22Rv1 (cell line): Measurements from ENCODE around the gene ZDHHC11B.

Experiments
- H3K27ac ChIP-seq: fragments of 450-650 bp; 2 replicates; pipeline ENCODE4 v1.5.1; 2017
- ZFX ChIP-seq: fragments of 450-650 bp; IDR thresholded peaks from 2 replicates; pipeline ENCODE4 v1.6.1; 2017; ENCODE audit warnings: antibody characterized with exemption, borderline replicate concordance
- TF ChIP-seq, protein P1 (sequence below): fragments of 450-650 bp; IDR thresholded peaks from 2 replicates; pipeline ENCODE4 v1.5.1; 2017; ENCODE audit warnings: mild to moderate bottlenecking

Gene ZDHHC11B

DNA sequence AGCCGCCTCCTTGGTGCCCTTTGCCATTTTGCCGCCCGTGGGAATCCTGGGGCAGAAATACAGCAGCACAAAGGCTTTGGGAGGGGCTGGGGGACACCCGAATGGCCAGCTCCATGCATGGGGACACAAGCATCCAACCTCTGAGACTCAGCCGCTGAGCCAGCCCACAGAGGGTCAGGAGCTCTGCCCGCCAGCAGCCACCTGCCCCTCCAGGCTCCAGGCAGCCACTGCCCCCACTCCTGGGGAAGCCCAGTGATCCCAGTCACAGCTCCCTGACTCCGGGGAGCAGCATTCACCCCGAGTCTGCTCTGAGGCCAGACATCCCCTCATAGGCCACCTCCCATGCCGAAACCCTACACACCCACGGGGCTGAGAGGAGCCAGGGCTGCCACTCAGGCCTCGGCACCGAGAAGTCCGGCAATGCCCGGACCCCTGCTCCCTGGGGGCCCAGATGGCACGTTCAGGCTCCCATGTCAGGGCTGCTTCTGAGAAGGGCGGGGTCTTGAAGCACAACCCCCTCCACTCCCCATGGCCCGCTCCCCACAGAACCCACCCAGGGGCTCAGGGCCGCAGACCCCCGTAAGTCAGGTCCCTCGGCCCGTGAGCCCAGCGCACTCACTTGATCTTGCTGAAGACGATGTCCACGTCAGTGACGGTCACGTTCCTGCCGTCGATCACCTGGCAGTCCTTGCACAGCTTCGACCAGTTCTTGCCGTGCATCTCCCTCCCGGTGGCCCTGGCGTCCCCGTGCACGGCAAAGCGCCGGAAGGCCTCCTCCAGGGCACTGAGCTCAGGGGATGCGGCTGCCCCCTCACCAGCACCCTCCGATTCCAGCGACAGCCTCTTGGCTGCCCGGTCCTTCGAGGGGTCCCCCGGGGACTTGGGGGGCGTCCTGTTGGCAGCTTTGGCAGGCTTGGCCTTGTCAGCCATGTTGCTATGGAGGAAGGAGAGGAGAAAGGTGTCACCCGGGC, 107.1 kb downstream of the ZDHHC11B start:
- TF ChIP-seq ZFX, result no peak
- TF ChIP-seq, protein P1, sequence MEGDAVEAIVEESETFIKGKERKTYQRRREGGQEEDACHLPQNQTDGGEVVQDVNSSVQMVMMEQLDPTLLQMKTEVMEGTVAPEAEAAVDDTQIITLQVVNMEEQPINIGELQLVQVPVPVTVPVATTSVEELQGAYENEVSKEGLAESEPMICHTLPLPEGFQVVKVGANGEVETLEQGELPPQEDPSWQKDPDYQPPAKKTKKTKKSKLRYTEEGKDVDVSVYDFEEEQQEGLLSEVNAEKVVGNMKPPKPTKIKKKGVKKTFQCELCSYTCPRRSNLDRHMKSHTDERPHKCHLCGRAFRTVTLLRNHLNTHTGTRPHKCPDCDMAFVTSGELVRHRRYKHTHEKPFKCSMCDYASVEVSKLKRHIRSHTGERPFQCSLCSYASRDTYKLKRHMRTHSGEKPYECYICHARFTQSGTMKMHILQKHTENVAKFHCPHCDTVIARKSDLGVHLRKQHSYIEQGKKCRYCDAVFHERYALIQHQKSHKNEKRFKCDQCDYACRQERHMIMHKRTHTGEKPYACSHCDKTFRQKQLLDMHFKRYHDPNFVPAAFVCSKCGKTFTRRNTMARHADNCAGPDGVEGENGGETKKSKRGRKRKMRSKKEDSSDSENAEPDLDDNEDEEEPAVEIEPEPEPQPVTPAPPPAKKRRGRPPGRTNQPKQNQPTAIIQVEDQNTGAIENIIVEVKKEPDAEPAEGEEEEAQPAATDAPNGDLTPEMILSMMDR, result no peak
- no peak overlapping the region for H3K27ac ChIP-seq

DNA sequence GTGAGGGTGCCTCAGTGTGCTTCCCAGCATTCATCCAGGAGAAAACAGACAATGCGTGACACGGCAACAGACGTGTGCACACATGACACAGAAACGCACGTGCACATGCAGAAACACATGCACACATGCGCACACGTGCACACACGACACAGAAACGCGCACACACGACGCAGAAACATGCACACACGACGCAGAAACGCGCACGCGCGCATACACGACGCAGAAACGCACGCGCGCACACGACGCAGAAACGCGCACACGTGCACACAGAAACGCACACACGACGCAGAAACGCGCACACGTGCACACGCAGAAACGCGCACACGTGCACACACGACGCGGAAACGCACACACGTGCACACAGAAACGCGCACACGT, 107.8 kb downstream of the ZDHHC11B start:
- TF ChIP-seq ZFX, result no peak
- TF ChIP-seq, protein P1, result no peak
- no peak overlapping the region for H3K27ac ChIP-seq

DNA sequence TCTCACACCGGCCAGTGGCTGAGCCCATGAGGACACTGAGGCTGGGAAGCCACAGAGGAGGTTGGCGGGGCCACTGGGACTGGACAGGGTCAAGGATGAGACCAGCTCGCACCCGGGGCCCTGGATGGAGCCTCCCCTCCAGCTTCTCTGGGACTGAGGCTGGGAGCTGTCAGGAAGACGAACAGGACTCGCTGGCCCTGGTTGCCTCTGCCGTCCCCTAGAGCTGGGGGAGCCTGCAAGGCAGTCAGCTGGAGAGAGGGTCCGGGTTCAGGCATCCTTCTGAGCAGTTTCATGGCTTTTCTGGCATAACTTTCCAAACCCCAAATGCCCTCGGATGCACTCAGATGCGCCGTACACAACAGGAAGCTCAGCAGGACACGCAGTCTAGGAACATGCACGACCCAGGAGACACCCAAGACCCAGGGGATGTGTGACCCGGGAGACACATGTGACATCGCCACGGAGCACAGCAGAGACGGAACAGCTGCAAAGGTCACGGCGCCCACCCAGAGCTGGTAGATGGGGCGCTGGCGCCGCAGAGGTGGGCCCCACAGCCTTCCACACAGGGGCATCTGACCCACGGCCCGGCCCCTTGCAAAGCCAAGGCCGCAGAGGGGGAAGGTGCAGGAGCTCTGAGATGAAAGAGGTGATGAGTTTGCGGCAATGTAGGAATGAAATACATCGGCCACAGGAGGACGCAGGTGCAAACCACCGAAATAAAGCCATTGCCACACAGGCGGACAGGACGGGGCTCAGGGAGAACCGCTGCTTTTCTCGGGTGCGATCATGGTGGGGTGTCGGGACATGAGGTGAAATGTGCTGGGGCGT, 108.4 kb downstream of the ZDHHC11B start:
- TF ChIP-seq, protein P1, result no peak
- TF ChIP-seq ZFX, result no peak
- H3K27ac ChIP-seq, result no peak overlapping the region

DNA sequence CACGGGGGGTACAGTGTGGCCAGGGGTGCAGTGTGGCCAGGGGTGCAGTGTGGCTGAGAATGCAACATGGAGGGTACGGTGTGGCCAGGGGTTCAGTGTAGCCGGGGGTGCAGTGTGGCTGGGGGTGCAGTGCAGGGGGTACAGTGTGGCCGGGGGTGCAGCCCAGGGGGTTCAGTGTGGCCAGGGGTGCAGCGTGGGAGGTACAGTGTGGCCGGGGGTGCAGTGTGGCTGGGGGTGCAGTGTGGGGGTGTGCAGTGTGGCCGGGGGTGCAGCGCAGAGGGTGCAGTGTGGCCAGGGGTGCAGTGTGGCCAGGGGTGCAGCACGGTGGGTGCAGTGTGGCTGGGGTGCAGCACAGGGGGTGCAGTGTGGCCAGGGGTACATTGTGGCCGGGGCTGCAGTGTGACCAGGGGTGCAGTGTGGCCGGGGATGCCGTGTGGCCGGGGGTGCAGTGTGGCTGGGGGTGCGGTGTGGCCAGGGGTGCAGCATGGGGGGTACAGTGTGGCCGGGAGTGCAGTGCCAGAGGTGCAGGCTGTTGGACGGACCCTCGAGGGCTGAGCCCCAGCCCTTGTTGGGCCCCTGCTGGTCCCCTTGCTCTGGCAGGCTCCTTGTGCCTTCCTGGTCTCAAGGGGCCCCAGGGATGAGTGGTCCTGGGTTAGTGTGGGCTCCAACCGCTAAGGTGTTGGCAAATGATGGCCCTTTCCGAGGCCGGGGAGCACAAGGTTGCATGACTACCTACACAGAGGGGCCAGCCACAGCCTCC, 109.2 kb downstream of the ZDHHC11B start:
- TF ChIP-seq, protein P1, result no peak
- TF ChIP-seq ZFX, result no peak
- H3K27ac ChIP-seq, result no peak overlapping the region

DNA sequence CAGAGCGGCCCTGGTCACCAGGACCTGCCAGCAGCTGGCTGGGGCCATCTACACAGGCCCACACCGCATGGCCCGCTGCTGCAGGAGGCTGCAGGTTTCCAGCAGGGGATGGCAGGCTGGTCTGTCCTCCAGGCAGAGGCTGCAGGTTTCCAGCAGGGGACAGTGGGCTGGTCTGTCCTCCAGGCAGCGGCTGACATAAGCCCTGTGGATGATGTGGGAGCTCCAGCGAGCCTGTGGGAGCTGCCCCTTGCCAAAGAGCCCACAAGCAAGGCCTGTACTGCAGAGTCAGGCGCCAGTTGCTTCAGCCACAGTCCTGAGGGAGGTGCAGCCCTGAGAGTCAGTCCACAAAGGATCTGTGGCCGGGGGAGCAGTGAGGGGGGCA, 109.9 kb downstream of the ZDHHC11B start:
- TF ChIP-seq ZFX, result no peak
- TF ChIP-seq, protein P1, result no peak
- peak overlapping the region; percentile 65 for H3K27ac ChIP-seq

DNA sequence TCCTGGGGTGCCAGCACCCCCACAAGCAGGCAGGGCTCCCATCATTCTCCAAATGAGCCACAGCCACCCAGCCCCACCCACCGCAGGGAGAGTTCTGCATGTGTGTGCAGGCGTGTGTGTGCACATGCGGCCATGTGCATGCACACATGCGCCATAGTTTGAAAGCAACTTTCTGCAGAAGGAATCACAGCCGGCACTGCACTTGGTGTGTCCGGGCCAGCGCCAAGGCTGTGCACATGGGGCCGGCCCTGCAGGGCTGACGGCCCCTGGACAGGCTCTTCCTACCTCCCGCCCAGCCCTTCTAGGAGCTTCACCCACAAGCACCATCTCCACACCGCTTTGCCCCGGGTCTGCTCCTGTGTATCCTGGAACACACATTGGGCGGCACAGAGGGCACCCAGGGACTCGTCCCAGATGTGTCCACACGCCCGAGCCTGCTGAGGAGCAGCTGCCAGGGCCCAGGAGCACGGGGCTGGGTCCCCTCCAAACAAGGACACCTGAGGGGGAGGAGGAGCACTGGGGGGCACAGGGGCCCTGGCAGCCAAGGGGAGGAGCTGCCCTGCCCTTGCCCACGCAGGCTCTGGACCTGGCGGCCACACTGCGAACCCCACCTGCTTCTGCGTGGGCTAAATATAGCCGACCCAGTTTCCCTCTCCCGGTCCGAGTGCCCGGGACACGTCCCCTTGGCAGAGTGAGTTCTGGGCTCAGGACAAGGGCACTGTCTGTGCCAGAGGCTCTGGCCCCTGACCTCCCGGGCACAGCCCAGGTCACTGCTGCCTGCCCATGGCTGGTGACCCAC, 110.5 kb downstream of the ZDHHC11B start:
- peak overlapping the region; percentile 65 for H3K27ac ChIP-seq
- TF ChIP-seq, protein P1, result no peak
- no peak for TF ChIP-seq ZFX
